Cardiac muscle cell (in vitro differentiated cells and primary cell): ENCODE measurements around the gene DNAJC25. TPM values are rescaled to one million over a fixed set of nuclear protein-coding genes. Genes with fewer than 3 reads are reported as not detected.

ENCODE experiments used
- DNase-seq, 2 donors: peaks; one replicate each; pipeline versions ENCODE4 v3.0.0 to v3.0.0-alpha.2; 2010 to 2017; ENCODE audit warnings: low read depth in 1 of 2, low spot score in 1 of 2
- H3K27ac ChIP-seq: fragments of 200-600 bp; sonication (generic); 2 replicates; pipeline ENCODE4 v1.5.1; 2016
- H3K27me3 ChIP-seq: fragments of 200-600 bp; sonication (generic); 2 replicates; pipeline ENCODE4 v1.6.0; 2016; ENCODE audit warnings: control low read depth
- H3K36me3 ChIP-seq: fragments of 200-600 bp; sonication (generic); 2 replicates; pipeline ENCODE4 v1.5.1; 2016; ENCODE audit warnings: control low read depth
- H3K4me1 ChIP-seq: fragments of 200-600 bp; sonication (generic); 2 replicates; pipeline ENCODE4 v1.8.1; 2017; ENCODE audit warnings: low read depth, mild to moderate bottlenecking, mixed run types
- H3K4me3 ChIP-seq: fragments of 200-600 bp; sonication (generic); 2 replicates; pipeline ENCODE4 v1.5.1; 2016; ENCODE audit warnings: mild to moderate bottlenecking
- H3K9me3 ChIP-seq: fragments of 200-600 bp; sonication (generic); 2 replicates; pipeline ENCODE4 v1.5.1; 2017; ENCODE audit warnings: low read depth, mild to moderate bottlenecking, control low read depth
- polyA plus RNA-seq: library from polyadenylated mRNA; unstranded; fragments of >200 nt; fragmentation: Nextera tagmentation; extraction: Ambion mirVana; gene quantifications from 2 replicates; pipeline ENCODE4 v1.2.1, GENCODE V29; 2016
- total RNA-seq: library from RNA; depleted of rRNA; stranded (reverse); fragments of >200 nt; gene quantifications from 2 replicates; pipeline ENCODE4 v1.2.3, GENCODE V29; 2016
- TF ChIP-seq, protein P1 (sequence below): IDR thresholded peaks from 2 replicates; pipeline ENCODE4 v1.5.1; 2012; ENCODE audit warnings: low read depth, mild to moderate bottlenecking, low read length

The DNAJC25 gene
- total and polyA plus RNA-seq, 2 experiments from 2014 or later, result 7.1 to 10.4 TPM

DNA sequence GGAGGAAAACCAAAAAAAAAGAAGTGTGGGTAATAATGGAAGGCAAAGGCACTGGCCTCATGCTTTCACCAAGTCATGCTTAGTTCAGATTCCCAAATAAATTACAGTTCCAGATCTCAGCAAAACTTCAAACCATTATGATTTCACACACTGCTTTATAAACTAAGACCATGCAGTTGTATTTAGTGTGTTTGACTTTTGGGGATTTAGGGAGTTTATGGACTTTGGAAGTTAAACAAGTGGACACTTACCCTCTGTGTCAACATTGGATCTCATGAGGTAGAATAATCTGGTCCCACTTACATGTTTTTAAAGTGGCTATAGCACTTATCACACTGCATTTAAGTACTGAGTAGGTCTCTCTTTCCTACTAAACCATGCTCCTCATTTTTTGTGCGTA, 3.7 kb downstream of the DNAJC25 start:
- no peaks in the 10 kb centered on the region for H3K36me3 ChIP-seq
- H3K27ac ChIP-seq, result no peak overlapping the region
- H3K4me1 ChIP-seq, result peaks cover 33% of the 10 kb centered on the region
- H3K4me3 ChIP-seq, result no peak overlapping the region
- no peaks in the 10 kb centered on the region for H3K9me3 ChIP-seq
- H3K27me3 ChIP-seq, result peaks cover 8% of the 10 kb centered on the region
- TF ChIP-seq, protein P1, sequence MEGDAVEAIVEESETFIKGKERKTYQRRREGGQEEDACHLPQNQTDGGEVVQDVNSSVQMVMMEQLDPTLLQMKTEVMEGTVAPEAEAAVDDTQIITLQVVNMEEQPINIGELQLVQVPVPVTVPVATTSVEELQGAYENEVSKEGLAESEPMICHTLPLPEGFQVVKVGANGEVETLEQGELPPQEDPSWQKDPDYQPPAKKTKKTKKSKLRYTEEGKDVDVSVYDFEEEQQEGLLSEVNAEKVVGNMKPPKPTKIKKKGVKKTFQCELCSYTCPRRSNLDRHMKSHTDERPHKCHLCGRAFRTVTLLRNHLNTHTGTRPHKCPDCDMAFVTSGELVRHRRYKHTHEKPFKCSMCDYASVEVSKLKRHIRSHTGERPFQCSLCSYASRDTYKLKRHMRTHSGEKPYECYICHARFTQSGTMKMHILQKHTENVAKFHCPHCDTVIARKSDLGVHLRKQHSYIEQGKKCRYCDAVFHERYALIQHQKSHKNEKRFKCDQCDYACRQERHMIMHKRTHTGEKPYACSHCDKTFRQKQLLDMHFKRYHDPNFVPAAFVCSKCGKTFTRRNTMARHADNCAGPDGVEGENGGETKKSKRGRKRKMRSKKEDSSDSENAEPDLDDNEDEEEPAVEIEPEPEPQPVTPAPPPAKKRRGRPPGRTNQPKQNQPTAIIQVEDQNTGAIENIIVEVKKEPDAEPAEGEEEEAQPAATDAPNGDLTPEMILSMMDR, result no peak
- no peak for DNase-seq

GRCh38 chr9:111637421-111637950, 6.4 kb downstream of the DNAJC25 start:
- H3K27me3 ChIP-seq, result peaks cover 8% of the 10 kb centered on the region
- no peak for DNase-seq
- no peaks in the 10 kb centered on the region for H3K9me3 ChIP-seq
- peaks cover 28% of the 10 kb centered on the region for H3K4me1 ChIP-seq
- no peak overlapping the region for H3K4me3 ChIP-seq
- TF ChIP-seq, protein P1, result no peak
- no peak overlapping the region for H3K27ac ChIP-seq
- H3K36me3 ChIP-seq, result no peaks in the 10 kb centered on the region

- Histone ChIP-seq H3K27ac (no peak overlapping the region), H3K4me3 (no peak overlapping the region), H3K36me3 (peaks cover 1% of the 10 kb centered on the region), H3K9me3 (no peaks in the 10 kb centered on the region), H3K4me1 (no peaks in the 10 kb centered on the region), H3K27me3 (no peaks in the 10 kb centered on the region)
- no peak for DNase-seq
- TF ChIP-seq, protein P1, result no peak
These were observed 13.2 kb downstream of the DNAJC25 start for GRCh38 chr9:111644195-111644772.

- Histone ChIP-seq H3K36me3 (peaks cover 11% of the 10 kb centered on the region), H3K4me3 (no peak overlapping the region), H3K27ac (no peak overlapping the region), H3K9me3 (no peaks in the 10 kb centered on the region), H3K27me3 (no peaks in the 10 kb centered on the region), H3K4me1 (no peaks in the 10 kb centered on the region)
- no peak for DNase-seq
- TF ChIP-seq, protein P1, result no peak
These were observed 14.7 kb downstream of the DNAJC25 start for GRCh38 chr9:111645806-111646205.

DNA sequence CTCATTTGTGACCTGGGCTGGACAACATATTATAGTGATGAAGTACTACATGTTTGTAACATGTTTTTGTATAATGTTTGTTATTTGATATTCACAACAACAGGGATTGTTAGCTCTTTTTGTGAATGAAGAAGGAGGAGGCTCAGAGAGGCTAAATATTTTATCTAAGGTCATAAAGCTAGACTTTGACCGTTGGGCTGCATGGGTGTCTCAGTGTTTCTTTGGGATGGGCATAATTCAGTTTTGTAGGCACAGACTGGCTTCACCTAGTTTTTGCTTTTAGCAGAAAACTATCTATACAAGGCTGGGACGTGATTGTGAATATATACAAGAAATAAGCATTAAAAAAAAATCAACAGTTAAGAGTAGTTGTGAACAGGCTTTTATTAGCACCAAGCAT, 15.3 kb downstream of the DNAJC25 start:
- no peak for DNase-seq
- no peaks in the 10 kb centered on the region for H3K9me3 ChIP-seq
- H3K27me3 ChIP-seq, result no peaks in the 10 kb centered on the region
- H3K36me3 ChIP-seq, result peaks cover 11% of the 10 kb centered on the region
- no peaks in the 10 kb centered on the region for H3K4me1 ChIP-seq
- H3K4me3 ChIP-seq, result no peak overlapping the region
- TF ChIP-seq, protein P1, result no peak
- H3K27ac ChIP-seq, result no peak overlapping the region
